Measurements from ENCODE around the gene GPR142.

The GPR142 gene

GRCh38 chr17:74345433-74346241 is 21.7 kb upstream of the GPR142 start:
- no peak for TF ChIP-seq CTCF (IDR thresholded peaks at IDR 0.05; ENCODE audit: low read depth, low read length)
- DNase-seq (ENCODE audit: extremely low read depth, low read depth): no peak

- no peak for TF ChIP-seq CTCF (IDR thresholded peaks at IDR 0.05; ENCODE audit: low read depth, low read length)
- DNase-seq (ENCODE audit: extremely low read depth, low read depth): no peak
Measured at GRCh38 chr17:74347646-74348045, 19.7 kb upstream of the GPR142 start.

GRCh38 chr17:74349120-74349519 is 18.2 kb upstream of the GPR142 start:
- TF ChIP-seq CTCF (IDR thresholded peaks at IDR 0.05; ENCODE audit: low read depth, low read length): no peak

GRCh38 chr17:74350486-74350885 is 16.8 kb upstream of the GPR142 start:
- TF ChIP-seq CTCF (IDR thresholded peaks at IDR 0.05; ENCODE audit: low read depth, low read length): no peak
- no peak for DNase-seq (ENCODE audit: extremely low read depth, low read depth)

More at GRCh38 chr17:74349120-74349519, 18.2 kb upstream of the GPR142 start:
- no peak for DNase-seq (ENCODE audit: extremely low read depth, low read depth)

GRCh38 chr17:74351552-74352210 is 15.6 kb upstream of the GPR142 start:
- no peak for DNase-seq (ENCODE audit: extremely low read depth, low read depth)
- no peak for TF ChIP-seq CTCF (IDR thresholded peaks at IDR 0.05; ENCODE audit: low read depth, low read length)

GRCh38 chr17:74353446-74354060 is 13.8 kb upstream of the GPR142 start:
- DNase-seq (ENCODE audit: extremely low read depth, low read depth): no peak
- TF ChIP-seq CTCF (IDR thresholded peaks at IDR 0.05; ENCODE audit: low read depth, low read length): no peak

GRCh38 chr17:74354123-74354522 is 13.2 kb upstream of the GPR142 start:
- DNase-seq (ENCODE audit: extremely low read depth, low read depth): no peak
- no peak; the same call in none of the 2 replicates for TF ChIP-seq CTCF (IDR thresholded peaks at IDR 0.05; ENCODE audit: low read depth, low read length)

All from AG09319 (cell line).